GM13976 (cell line): ENCODE data around the gene ABCC1.
"Not testable (repeated sequence)": the region's sequence is repeated elsewhere in the genome, so short reads cannot be mapped to it uniquely, and the experiment has no call there.

ENCODE experiments used
- DNase-seq: peaks from one replicate; pipeline ENCODE4 v3.0.0; 2012; ENCODE audit warnings: low spot score
- in situ Hi-C: fragments of 300-500 bp; cut with MboI; formaldehyde crosslinking; loops from one replicate; pipeline ENCODE4 v1.12.0; 2022; ENCODE audit warnings: low sequenced_read_pairs, mixed read lengths, inconsistent platforms; ENCODE audit not compliant: unreplicated experiment
- TF ChIP-seq, protein P1 (sequence below): IDR thresholded peaks from 2 replicates; pipeline ENCODE4 v1.5.1; 2012; ENCODE audit warnings: borderline replicate concordance, mild to moderate bottlenecking; ENCODE audit not compliant: insufficient read depth; ENCODE audit errors: extremely low read depth, missing control alignments, control extremely low read depth

The ABCC1 gene

DNA sequence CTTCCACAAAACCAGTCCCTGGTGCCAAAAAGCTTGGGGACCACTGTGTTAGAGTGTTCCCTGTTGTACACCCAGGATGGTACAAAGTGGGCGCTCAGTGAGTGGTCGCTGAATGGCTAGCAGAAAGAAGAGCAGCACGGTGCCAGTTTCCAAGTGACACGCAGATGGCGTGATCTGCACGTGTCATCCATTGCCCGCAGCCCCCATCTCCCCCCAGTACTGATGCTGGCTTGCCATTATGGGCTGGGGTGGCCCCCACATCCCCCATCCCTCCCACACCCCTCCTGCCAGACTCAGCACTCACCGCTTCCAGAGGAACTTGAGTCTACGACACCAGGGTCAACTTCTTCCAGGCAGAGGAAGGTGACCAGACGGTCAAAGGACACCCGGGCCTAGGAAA is 237.4 kb downstream of the ABCC1 start:
- TF ChIP-seq, protein P1, sequence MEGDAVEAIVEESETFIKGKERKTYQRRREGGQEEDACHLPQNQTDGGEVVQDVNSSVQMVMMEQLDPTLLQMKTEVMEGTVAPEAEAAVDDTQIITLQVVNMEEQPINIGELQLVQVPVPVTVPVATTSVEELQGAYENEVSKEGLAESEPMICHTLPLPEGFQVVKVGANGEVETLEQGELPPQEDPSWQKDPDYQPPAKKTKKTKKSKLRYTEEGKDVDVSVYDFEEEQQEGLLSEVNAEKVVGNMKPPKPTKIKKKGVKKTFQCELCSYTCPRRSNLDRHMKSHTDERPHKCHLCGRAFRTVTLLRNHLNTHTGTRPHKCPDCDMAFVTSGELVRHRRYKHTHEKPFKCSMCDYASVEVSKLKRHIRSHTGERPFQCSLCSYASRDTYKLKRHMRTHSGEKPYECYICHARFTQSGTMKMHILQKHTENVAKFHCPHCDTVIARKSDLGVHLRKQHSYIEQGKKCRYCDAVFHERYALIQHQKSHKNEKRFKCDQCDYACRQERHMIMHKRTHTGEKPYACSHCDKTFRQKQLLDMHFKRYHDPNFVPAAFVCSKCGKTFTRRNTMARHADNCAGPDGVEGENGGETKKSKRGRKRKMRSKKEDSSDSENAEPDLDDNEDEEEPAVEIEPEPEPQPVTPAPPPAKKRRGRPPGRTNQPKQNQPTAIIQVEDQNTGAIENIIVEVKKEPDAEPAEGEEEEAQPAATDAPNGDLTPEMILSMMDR, result no peak
- in situ Hi-C loops, result no loop called here
- DNase-seq, result no peak

DNA sequence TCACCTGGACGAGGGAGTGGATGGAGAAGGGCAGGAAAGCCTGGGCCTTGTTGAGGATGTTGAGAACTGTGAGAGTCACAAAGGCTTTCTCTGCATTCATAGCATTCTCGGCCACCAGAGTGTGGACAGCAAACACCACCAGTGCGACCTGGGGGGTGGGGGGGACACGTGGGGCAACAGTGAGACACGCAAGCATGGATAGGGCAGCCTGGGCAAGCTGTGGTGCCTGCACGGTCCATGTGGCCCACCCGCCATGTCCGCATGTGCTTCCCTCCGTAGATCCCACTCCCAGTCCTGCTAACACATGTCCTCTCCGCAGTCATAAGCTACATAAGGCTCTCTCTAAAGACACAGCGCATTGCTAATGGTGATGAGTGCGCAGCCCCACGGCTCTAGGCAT is 239.4 kb downstream of the ABCC1 start:
- in situ Hi-C loops, result no loop called here
- TF ChIP-seq, protein P1, result no peak
- DNase-seq, result no peak

DNA sequence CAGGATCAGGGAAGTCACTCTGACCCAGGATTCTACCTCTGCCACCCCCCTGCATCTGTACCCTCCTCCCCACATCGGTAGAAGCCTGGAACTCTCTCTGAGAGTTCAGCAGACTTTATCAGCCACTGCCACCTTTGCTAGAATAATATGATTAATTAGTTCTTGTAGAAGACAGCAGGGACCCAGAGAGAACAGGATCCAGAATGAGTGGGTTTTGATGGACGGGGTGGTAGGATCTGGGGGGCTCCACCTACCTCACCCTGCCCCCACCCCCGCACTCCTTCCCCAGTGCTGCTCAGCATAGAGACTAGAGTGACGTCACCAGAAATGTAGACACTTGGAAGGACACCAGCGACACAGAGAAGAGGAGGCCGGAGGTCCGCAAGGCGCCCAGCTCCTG is 240.4 kb downstream of the ABCC1 start:
- TF ChIP-seq, protein P1, result no peak
- DNase-seq, result no peak

DNA sequence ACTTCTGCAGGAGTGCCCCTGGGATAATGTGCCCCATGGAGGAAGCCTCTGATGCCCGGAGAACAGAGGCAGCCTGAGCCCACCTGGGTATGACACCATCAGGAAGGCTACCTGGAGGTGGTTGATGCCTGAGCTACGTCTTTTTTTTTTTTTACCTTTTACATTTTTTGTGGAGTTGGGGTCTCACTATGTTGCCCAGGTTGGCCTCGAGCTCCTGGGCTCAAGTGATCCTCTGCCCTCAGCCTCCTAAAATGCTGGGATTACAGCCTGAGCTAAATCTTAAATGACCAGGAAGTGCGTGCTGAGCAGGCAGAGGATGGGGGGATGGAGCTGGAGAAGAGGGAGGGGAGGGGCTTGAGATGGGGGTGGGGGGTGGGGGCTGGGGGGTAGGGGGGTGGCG is 241.1 kb downstream of the ABCC1 start:
- TF ChIP-seq, protein P1, result no peak
- no peak for DNase-seq
- in situ Hi-C loops, result loop anchor here (10.0 kb wide), 1 partner anchor 416 kb away; no protein-coding TSS in a partner anchor

More for the DNA sequence above, 240.4 kb downstream of the ABCC1 start:
- in situ Hi-C loops, result loop anchor here (10.0 kb wide), 1 partner anchor 415 kb away; no protein-coding TSS in a partner anchor

DNA sequence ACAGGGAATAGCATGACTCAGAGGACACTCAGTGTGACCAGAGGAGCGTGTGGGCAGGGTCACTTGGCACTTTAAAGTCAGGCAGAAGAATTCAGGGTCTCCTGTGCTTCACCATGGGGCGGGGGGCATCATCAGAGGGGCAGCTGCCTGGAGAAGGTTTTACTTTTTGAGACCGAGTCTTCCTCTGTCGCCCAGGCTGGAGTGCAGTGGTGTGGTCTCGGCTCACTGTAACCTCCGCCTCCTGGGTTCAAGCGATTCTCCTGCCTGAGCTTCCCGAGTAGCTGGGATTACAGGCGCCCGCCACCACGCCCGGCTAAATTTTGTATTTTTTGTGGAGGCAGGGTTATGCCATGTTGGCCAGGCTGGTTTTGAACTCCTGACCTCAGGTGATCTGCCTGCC is 241.6 kb downstream of the ABCC1 start:
- not testable (repeated sequence) for DNase-seq
- in situ Hi-C loops, result loop anchor here (10.0 kb wide), 1 partner anchor 416 kb away; no protein-coding TSS in a partner anchor

DNA sequence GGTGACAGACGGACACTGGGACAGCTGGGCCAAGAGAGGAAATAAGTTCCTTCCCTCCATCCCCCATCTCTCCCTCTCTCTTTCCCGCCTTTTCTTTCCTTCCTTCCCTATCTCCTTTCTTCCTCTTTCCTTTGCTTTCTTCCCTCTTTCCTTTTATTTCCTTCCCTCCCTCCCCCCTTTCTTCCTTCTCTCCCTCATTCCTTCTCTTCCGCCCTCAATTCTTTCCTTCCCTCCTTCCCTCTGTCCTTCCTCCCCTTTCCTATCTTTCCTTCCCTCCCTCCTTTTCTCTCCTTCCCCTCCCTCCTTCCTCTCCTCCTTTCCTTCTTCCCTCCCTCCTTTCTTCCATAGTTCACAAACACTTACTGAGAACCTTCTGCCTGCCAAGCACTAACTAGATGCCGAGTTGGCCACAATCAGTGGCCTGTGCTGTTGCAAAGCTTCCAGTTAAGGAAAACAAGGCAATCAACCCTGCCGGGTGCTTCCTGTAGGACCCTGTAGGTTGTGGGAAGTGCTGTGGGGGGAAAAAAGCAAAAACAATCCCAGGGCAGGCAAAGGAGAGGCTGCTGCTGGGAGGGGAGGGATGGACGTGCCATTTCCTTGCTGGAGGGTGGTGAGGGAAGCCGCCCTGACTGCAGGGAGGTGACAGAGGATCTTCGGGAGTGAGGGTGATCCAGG is 242.2 kb downstream of the ABCC1 start:
- no peak for DNase-seq
- in situ Hi-C loops, result loop anchor here (10.0 kb wide), 1 partner anchor 417 kb away; no protein-coding TSS in a partner anchor
- TF ChIP-seq, protein P1, result no peak
